Common myeloid progenitor, CD34-positive (primary cell): ENCODE measurements around the gene SP3.
"Not testable (repeated sequence)": the region's sequence is repeated elsewhere in the genome, so short reads cannot be mapped to it uniquely, and the experiment has no call there.

Experiments
- CTCF ChIA-PET: fragments of 350-600 bp; sonication (Branson Sonifier 250); formaldehyde crosslinking; loops from one replicate; lab custom pipeline; 2021; ENCODE audit warnings: antibody characterized with exemption; lab: Charles Lee
- POLR2A ChIA-PET: fragments of 350-600 bp; sonication (Branson Sonifier 250); formaldehyde crosslinking; loops from one replicate; lab custom pipeline; 2021; ENCODE audit warnings: antibody characterized with exemption; lab: Charles Lee
- DNase-seq, 3 donors: peaks; one replicate each; pipeline versions ENCODE4 v3.0.0 to v3.0.0-alpha.2; 2013
- H3K27ac ChIP-seq, 2 experiments: 1 replicate in 1 of 2; 2 replicates in 1 of 2; pipeline ENCODE4 v1.7.0; 2013; ENCODE audit warnings: inconsistent platforms in 2 of 2, low read length in 2 of 2, mild to moderate bottlenecking in 2 of 2, low read depth in 1 of 2, moderate library complexity in 1 of 2; ENCODE audit not compliant: severe bottlenecking in 2 of 2, insufficient read depth in 1 of 2, poor library complexity in 1 of 2
- H3K27me3 ChIP-seq, 5 experiments: replicated peaks in 2 of 5; 1 replicate in 3 of 5; 2 replicates in 2 of 5; pipeline versions ENCODE4 v1.6.1 to v1.7.0; 2013; ENCODE audit warnings: low read length in 4 of 5, mild to moderate bottlenecking in 2 of 5, moderate library complexity in 2 of 5, inconsistent platforms in 1 of 5; ENCODE audit not compliant: insufficient read depth in 5 of 5, control insufficient read depth in 4 of 5
- H3K36me3 ChIP-seq, 4 experiments: 1 replicate in 2 of 4; 2 replicates in 2 of 4; pipeline versions ENCODE4 v1.6.1 to v1.7.0; 2013; ENCODE audit warnings: low read length in 3 of 4, control low read depth in 1 of 4, mild to moderate bottlenecking in 1 of 4; ENCODE audit not compliant: control insufficient read depth in 4 of 4, insufficient read depth in 4 of 4
- H3K4me1 ChIP-seq, 4 experiments: 1 replicate in 3 of 4; 2 replicates in 1 of 4; pipeline versions ENCODE4 v1.6.1 to v1.7.1; 2013; ENCODE audit warnings: low read length in 3 of 4, mild to moderate bottlenecking in 3 of 4, control low read depth in 1 of 4, inconsistent platforms in 1 of 4, moderate library complexity in 1 of 4; ENCODE audit not compliant: control insufficient read depth in 4 of 4, insufficient read depth in 4 of 4; ENCODE audit errors: control extremely low read depth in 1 of 4
- H3K4me3 ChIP-seq, 7 experiments: 1 replicate in 4 of 7; 2 replicates in 3 of 7; pipeline versions ENCODE4 v1.5.1 to v1.7.0; 2013; ENCODE audit warnings: mild to moderate bottlenecking in 7 of 7, low read length in 6 of 7, moderate library complexity in 6 of 7, inconsistent platforms in 2 of 7, low read depth in 2 of 7, control low read depth in 1 of 7; ENCODE audit not compliant: insufficient read depth in 4 of 7, control insufficient read depth in 1 of 7; ENCODE audit errors: extremely low read depth in 1 of 7
- H3K9me3 ChIP-seq, 5 experiments: 1 replicate in 4 of 5; 2 replicates in 1 of 5; pipeline versions ENCODE4 v1.6.1 to v1.7.1; 2013; ENCODE audit warnings: low read length in 4 of 5, mild to moderate bottlenecking in 2 of 5, inconsistent platforms in 1 of 5, low read depth in 1 of 5, moderate library complexity in 1 of 5; ENCODE audit not compliant: control insufficient read depth in 4 of 5, insufficient read depth in 2 of 5; ENCODE audit errors: control extremely low read depth in 1 of 5
- WGBS: methylation state at CpG from one replicate; pipeline ENCODE4 v1.1.5; 2013; ENCODE audit not compliant: insufficient coverage; 5-methylcytosine and 5-hydroxymethylcytosine counted together

Gene SP3

GRCh38 chr2:173891315-173892037, 73.7 kb downstream of the SP3 start:
- peaks cover 0 to 2% (median 0%) of the 10 kb centered on the region in 4 experiments for H3K4me1 ChIP-seq
- 94% methylated on average over 2 of the region's 2 CpGs for WGBS
- H3K4me3 ChIP-seq: no peak overlapping the region
- H3K9me3 ChIP-seq: peaks cover 0 to 16% (median 12%) of the 10 kb centered on the region in 5 experiments
- no peaks in the 10 kb centered on the region for H3K36me3 ChIP-seq
- no peaks in the 10 kb centered on the region for H3K27me3 ChIP-seq
- POLR2A ChIA-PET: no interaction called here
- CTCF ChIA-PET: no interaction called here
- peak in 2 of 3 donors; percentile 2 to 6 for DNase-seq
- no peak overlapping the region for H3K27ac ChIP-seq

- H3K4me1 ChIP-seq, H3K27me3 ChIP-seq, H3K27ac ChIP-seq, H3K4me3 ChIP-seq, DNase-seq, H3K36me3 ChIP-seq, POLR2A ChIA-PET: not testable (repeated sequence)
- 100% methylated on average over 1 of the region's 1 CpG for WGBS
- peaks cover 0 to 21% (median 12%) of the 10 kb centered on the region in 5 experiments for H3K9me3 ChIP-seq
- CTCF ChIA-PET: interaction anchor here (0.9 kb wide), 1 partner anchor 34 kb away, joined by 3 read pairs; no protein-coding TSS in a partner anchor
These were observed 75.7 kb downstream of the SP3 start for GRCh38 chr2:173889464-173889863.

DNA sequence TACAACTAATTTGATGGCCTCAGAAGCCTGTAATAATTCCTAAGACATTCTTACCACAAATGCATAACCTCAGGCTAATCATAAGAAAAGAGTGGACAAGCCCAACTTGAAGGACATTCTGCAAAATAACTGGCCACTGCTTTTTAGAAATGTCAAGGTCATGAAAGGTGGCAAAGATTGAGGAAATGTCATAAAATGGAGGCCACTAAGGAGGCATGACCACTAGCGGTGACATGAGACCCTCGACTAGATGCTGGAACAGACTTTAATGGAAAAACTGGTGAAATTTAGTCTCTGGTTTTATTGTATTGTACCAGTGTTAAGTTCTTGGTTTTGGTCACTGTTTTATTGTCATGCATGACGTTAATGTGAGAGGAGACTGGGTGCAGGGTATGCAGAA, 78.6 kb downstream of the SP3 start:
- H3K9me3 ChIP-seq: peaks cover 0 to 21% (median 12%) of the 10 kb centered on the region in 5 experiments
- H3K27ac ChIP-seq: no peak overlapping the region
- H3K4me1 ChIP-seq: peaks cover 0 to 3% (median 1%) of the 10 kb centered on the region in 4 experiments
- no peaks in the 10 kb centered on the region for H3K27me3 ChIP-seq
- no peak overlapping the region for H3K4me3 ChIP-seq
- no peaks in the 10 kb centered on the region for H3K36me3 ChIP-seq
- 100% methylated on average over 2 of the region's 3 CpGs for WGBS
- POLR2A ChIA-PET: no interaction called here
- CTCF ChIA-PET: no interaction called here
- no peak for DNase-seq

DNA sequence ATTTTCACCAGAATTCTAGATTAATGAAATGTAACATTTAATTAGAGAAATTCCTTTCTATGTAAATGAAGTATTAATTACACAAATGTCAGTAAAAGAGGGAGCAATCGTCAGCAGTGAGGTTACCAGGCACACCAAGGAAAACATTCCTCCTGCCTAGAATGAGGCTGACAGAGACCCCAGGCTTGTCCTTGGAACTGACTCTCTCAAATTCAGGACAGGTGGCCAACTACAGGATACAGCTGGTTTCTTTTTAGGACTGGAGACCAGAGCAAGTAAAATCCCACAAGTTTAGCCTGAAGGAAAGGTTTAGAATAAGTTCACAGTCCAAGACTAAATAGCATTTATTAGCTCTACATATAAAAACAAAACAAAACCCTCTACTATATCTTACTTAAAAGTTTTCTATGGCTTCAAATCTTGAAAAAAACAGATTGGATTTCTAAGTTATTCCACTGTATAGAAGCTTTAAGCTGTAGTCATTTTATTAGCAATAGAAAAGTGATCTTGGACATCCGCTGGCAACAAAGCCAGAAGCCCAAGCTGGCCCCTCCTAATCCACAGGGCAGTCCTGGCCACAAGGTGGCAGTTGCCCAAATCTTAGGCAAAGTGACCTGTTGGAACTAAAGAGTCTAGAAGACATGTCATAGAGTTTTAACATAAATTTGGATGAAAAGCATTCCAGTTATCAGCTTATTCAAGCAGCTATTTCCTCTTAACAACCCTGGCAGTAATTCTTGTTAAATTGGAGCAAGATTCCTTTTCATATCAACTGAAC, 81.0 kb downstream of the SP3 start:
- H3K36me3 ChIP-seq: no peaks in the 10 kb centered on the region
- ChIA-PET CTCF (interaction anchor here (0.6 to 1.5 kb wide), 7 partner anchors 14 to 459 kb away, joined by 3 to 4 read pairs (median 3); no protein-coding TSS in a partner anchor), POLR2A (no interaction called here)
- H3K4me3 ChIP-seq: no peak overlapping the region
- no peak overlapping the region for H3K27ac ChIP-seq
- no peaks in the 10 kb centered on the region for H3K27me3 ChIP-seq
- H3K9me3 ChIP-seq: peaks cover 0 to 11% (median 2%) of the 10 kb centered on the region in 5 experiments
- peak; percentile 48 to 58 (median 57) for DNase-seq
- peaks cover 0 to 12% (median 8%) of the 10 kb centered on the region in 4 experiments for H3K4me1 ChIP-seq
- WGBS: 90% methylated on average over 2 of the region's 2 CpGs

DNA sequence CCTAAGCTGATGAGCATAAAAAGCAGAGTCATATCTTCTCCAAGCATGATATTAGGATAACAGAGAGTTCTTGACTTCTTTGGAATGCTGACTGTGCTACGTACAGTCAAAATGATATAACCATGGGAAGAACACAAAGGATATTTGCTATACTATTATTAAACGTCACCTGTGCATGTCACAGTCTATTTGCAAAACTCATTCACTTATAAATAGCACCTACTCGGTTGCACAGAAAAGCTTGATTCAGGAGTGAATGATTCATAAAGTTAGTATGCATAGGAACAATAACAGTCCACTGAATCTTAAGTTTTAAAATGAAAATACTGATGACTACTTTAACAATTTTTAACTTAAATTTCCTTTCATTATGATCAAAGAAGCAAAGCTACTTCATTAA, 83.3 kb downstream of the SP3 start:
- ChIA-PET CTCF (interaction anchor here (0.5 to 1.7 kb wide), 2 partner anchors 14 to 638 kb away, joined by 3 to 4 read pairs; no protein-coding TSS in a partner anchor), POLR2A (no interaction called here)
- no peak for DNase-seq
- H3K4me3 ChIP-seq: no peak overlapping the region
- WGBS: 100% methylated on average over 1 of the region's 3 CpGs
- H3K36me3 ChIP-seq: no peaks in the 10 kb centered on the region
- peaks cover 0 to 4% (median 0%) of the 10 kb centered on the region in 5 experiments for H3K9me3 ChIP-seq
- no peak overlapping the region for H3K27ac ChIP-seq
- peaks cover 0 to 12% (median 8%) of the 10 kb centered on the region in 4 experiments for H3K4me1 ChIP-seq
- no peaks in the 10 kb centered on the region for H3K27me3 ChIP-seq

- Histone ChIP-seq H3K36me3 (no peaks in the 10 kb centered on the region), H3K4me1 (peaks cover 0 to 12% (median 8%) of the 10 kb centered on the region in 4 experiments), H3K27ac (no peak overlapping the region), H3K27me3 (no peaks in the 10 kb centered on the region), H3K4me3 (peak overlapping the region in 1 of 7 experiments; percentile 14), H3K9me3 (peaks cover 0 to 4% (median 0%) of the 10 kb centered on the region in 5 experiments)
- POLR2A ChIA-PET: no interaction called here
- 14% methylated on average over 4 of the region's 4 CpGs for WGBS
- peak; percentile 27 to 83 (median 80) for DNase-seq
- CTCF ChIA-PET: interaction anchor here (0.5 to 1.7 kb wide), 2 partner anchors 14 to 638 kb away, joined by 3 to 4 read pairs; no protein-coding TSS in a partner anchor
These were observed 83.7 kb downstream of the SP3 start for GRCh38 chr2:173881461-173881860.
